Prostate gland (tissue), 2 donors: Measurements from ENCODE around the gene FAM83G. TPM values are rescaled to one million over a fixed set of nuclear protein-coding genes. Genes with fewer than 3 reads are reported as not detected.

Source experiments
- DNase-seq: peaks from one replicate; pipeline ENCODE4 v3.0.0-alpha.2; 2019; ENCODE audit warnings: low spot score
- H3K27ac ChIP-seq, 2 donors: fragments of 200-600 bp; sonication (generic); 2 replicates each; pipeline ENCODE4 v1.5.1; 2017 to 2019
- H3K27me3 ChIP-seq: fragments of 200-600 bp; sonication (generic); replicated peaks from 2 replicates; pipeline ENCODE4 v1.5.1; 2019; ENCODE audit not compliant: insufficient read depth
- H3K36me3 ChIP-seq, 2 donors: fragments of 200-600 bp; sonication (generic); 1 replicate in 1 of 2; 2 replicates in 1 of 2; pipeline versions ENCODE4 v1.5.1 to v1.8.1; 2017 to 2019
- H3K4me1 ChIP-seq: fragments of 200-600 bp; sonication (generic); replicated peaks from 2 replicates; pipeline ENCODE4 v1.5.1; 2019
- H3K4me3 ChIP-seq, 2 donors: fragments of 200-600 bp; sonication (generic); 2 replicates each; pipeline ENCODE4 v1.5.1; 2017 to 2019
- H3K9me3 ChIP-seq: fragments of 200-600 bp; sonication (generic); 2 replicates; pipeline ENCODE4 v1.5.1; 2017
- POLR2A ChIP-seq: fragments of 450-650 bp; IDR thresholded peaks from one replicate; pipeline ENCODE4 v1.6.1; 2016; ENCODE audit warnings: antibody characterized with exemption, mild to moderate bottlenecking
- POLR2AphosphoS5 ChIP-seq: sonication (generic); formaldehyde crosslinking; IDR thresholded peaks from one replicate; pipeline ENCODE4 v1.6.1; 2017; ENCODE audit warnings: antibody characterized with exemption
- WGBS: methylation state at CpG from one replicate; pipeline ENCODE4 v1.1.5; 2018; 5-methylcytosine and 5-hydroxymethylcytosine counted together
- intact Hi-C: fragments of 100-400 bp; cut with DNase I; formaldehyde crosslinking; loops from one replicate; pipeline ENCODE4 v1.14.2; 2022
- total RNA-seq, 2 donors: library from RNA; depleted of rRNA; stranded (reverse); fragments of >200 nt; gene quantifications; one replicate each; pipeline ENCODE4 v1.1.0, GENCODE V29; 2016
- TF ChIP-seq, protein P1 (sequence below), 4 experiments: fragments of 200-600 bp in 2 of 4; fragments of 450-650 bp in 2 of 4; sonication (generic) in 2 of 4; IDR thresholded peaks; 1 replicate in 3 of 4; 2 replicates in 1 of 4; pipeline ENCODE4 v1.5.1; 2016 to 2019; ENCODE audit warnings: antibody characterized with exemption in 4 of 4, mild to moderate bottlenecking in 2 of 4, moderate library complexity in 2 of 4

The FAM83G gene
- total RNA-seq, 2 donors from 2014 or later, result 7.3 to 9.5 TPM

- H3K27me3 ChIP-seq, result no peaks in the 10 kb centered on the region
- DNase-seq, result no peak
- H3K36me3 ChIP-seq, result no peaks in the 10 kb centered on the region
- intact Hi-C loops, result no loop called here
- TF ChIP-seq, protein P1, sequence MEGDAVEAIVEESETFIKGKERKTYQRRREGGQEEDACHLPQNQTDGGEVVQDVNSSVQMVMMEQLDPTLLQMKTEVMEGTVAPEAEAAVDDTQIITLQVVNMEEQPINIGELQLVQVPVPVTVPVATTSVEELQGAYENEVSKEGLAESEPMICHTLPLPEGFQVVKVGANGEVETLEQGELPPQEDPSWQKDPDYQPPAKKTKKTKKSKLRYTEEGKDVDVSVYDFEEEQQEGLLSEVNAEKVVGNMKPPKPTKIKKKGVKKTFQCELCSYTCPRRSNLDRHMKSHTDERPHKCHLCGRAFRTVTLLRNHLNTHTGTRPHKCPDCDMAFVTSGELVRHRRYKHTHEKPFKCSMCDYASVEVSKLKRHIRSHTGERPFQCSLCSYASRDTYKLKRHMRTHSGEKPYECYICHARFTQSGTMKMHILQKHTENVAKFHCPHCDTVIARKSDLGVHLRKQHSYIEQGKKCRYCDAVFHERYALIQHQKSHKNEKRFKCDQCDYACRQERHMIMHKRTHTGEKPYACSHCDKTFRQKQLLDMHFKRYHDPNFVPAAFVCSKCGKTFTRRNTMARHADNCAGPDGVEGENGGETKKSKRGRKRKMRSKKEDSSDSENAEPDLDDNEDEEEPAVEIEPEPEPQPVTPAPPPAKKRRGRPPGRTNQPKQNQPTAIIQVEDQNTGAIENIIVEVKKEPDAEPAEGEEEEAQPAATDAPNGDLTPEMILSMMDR (IDR thresholded peaks at IDR 0.05), result no peak
- TF ChIP-seq POLR2AphosphoS5 (no peak), POLR2A (no peak)
- no peak overlapping the region for H3K27ac ChIP-seq
- no peaks in the 10 kb centered on the region for H3K9me3 ChIP-seq
- 94% methylated on average over 11 of the region's 11 CpGs for WGBS
- H3K4me1 ChIP-seq, result no peaks in the 10 kb centered on the region
- H3K4me3 ChIP-seq, result no peak overlapping the region
Observed at GRCh38 chr17:19013806-19014627, 9.5 kb upstream of the FAM83G start.

GRCh38 chr17:19013226-19013625 lies 8.7 kb upstream of the FAM83G start:
- H3K27me3 ChIP-seq, result no peaks in the 10 kb centered on the region
- intact Hi-C loops, result no loop called here
- H3K9me3 ChIP-seq, result no peaks in the 10 kb centered on the region
- H3K4me3 ChIP-seq, result no peak overlapping the region
- DNase-seq, result no peak
- TF ChIP-seq POLR2AphosphoS5 (no peak), POLR2A (no peak)
- TF ChIP-seq, protein P1 (IDR thresholded peaks at IDR 0.05), result no peak
- H3K27ac ChIP-seq, result no peak overlapping the region
- WGBS, result 100% methylated on average over 7 of the region's 12 CpGs
- H3K4me1 ChIP-seq, result no peaks in the 10 kb centered on the region
- H3K36me3 ChIP-seq, result no peaks in the 10 kb centered on the region

DNA sequence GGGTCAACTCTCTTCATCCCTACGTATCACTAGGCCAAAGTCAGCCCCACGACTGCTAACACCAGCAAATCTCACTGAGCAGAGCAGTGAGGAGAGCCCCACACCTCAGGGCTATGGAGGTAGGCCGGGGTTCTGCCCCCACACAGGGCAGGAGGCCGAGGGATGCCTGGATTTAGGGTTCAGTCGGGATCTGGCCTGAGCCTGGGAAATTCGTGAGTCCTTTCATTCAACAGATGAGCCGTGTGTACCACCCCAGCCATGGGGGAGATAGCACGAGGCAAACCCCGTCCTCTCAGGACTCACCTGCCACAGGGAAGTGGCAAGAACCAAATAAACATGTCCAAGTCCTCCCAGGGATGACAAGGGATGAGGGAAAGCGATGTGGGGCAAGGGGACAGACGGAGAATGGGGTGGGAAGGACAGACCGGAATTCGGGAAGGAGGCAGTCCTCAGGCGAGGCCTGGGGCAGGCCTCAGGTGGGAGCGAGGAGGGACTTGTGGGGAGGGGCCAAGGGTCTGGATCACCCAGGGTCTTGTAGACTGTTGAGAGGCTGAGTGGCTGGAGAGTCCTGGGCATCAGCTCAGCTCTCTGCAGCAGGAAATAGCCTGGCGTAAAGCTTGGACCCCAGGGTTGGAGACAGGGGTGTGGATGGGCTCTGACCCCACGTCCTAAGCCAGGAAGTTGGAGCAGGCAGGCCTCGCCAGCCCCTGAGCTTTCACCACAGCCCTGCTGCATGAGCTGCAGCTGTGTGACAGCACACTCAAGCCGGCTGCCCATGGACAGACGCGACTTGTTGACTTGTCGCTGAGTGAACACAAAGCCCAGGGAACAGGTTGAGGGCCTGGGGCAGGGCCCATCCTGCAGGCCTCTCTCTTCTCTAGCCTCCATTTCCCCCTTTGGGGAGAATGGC lies 7.9 kb upstream of the FAM83G start:
- WGBS, result 93% methylated on average over 22 of the region's 22 CpGs
- TF ChIP-seq, protein P1 (IDR thresholded peaks at IDR 0.05), result no peak
- TF ChIP-seq POLR2AphosphoS5 (no peak), POLR2A (no peak)

GRCh38 chr17:19011581-19011980 lies 7.0 kb upstream of the FAM83G start:
- intact Hi-C loops, result no loop called here
- 93% methylated on average over 6 of the region's 6 CpGs for WGBS
- H3K9me3 ChIP-seq, result no peaks in the 10 kb centered on the region
- H3K4me3 ChIP-seq, result no peak overlapping the region
- no peak for DNase-seq
- H3K36me3 ChIP-seq, result no peaks in the 10 kb centered on the region
- H3K27ac ChIP-seq, result no peak overlapping the region
- no peaks in the 10 kb centered on the region for H3K4me1 ChIP-seq
- TF ChIP-seq POLR2A (no peak), POLR2AphosphoS5 (no peak)
- TF ChIP-seq, protein P1 (IDR thresholded peaks at IDR 0.05), result no peak
- no peaks in the 10 kb centered on the region for H3K27me3 ChIP-seq

More for the DNA sequence above, 7.9 kb upstream of the FAM83G start:
- H3K4me1 ChIP-seq, result no peaks in the 10 kb centered on the region
- no peaks in the 10 kb centered on the region for H3K36me3 ChIP-seq
- H3K9me3 ChIP-seq, result no peaks in the 10 kb centered on the region
- H3K27ac ChIP-seq, result no peak overlapping the region
- H3K4me3 ChIP-seq, result no peak overlapping the region
- no peak for DNase-seq
- intact Hi-C loops, result no loop called here
- H3K27me3 ChIP-seq, result no peaks in the 10 kb centered on the region
